22Rv1 (cell line): Measurements from ENCODE around the gene AP1S3.
"Not testable (repeated sequence)": the region's sequence is repeated elsewhere in the genome, so short reads cannot be mapped to it uniquely, and the experiment has no call there.

Experiments
- H3K27ac ChIP-seq: fragments of 450-650 bp; 2 replicates; pipeline ENCODE4 v1.5.1; 2017
- CTCF ChIP-seq: fragments of 450-650 bp; IDR thresholded peaks from 2 replicates; pipeline ENCODE4 v1.5.1; 2017; ENCODE audit warnings: mild to moderate bottlenecking
- ZFX ChIP-seq: fragments of 450-650 bp; IDR thresholded peaks from 2 replicates; pipeline ENCODE4 v1.6.1; 2017; ENCODE audit warnings: antibody characterized with exemption, borderline replicate concordance

AP1S3 gene

GRCh38 chr2:223815884-223816570 lies 21.4 kb downstream of the AP1S3 start:
- no peak for TF ChIP-seq ZFX
- no peak for TF ChIP-seq CTCF
- H3K27ac ChIP-seq, result no peak overlapping the region

- no peak for TF ChIP-seq ZFX
- H3K27ac ChIP-seq, result no peak overlapping the region
These were observed 22.0 kb downstream of the AP1S3 start for GRCh38 chr2:223815186-223815883.

- H3K27ac ChIP-seq, result not testable (repeated sequence)
These were observed 22.6 kb downstream of the AP1S3 start for GRCh38 chr2:223814764-223815163.

- H3K27ac ChIP-seq, result no peak overlapping the region
- TF ChIP-seq ZFX (no peak), CTCF (no peak)
These were observed 24.1 kb downstream of the AP1S3 start for GRCh38 chr2:223813329-223813728.

- no peak for TF ChIP-seq ZFX
- no peak for TF ChIP-seq CTCF
- H3K27ac ChIP-seq, result no peak overlapping the region
These were observed 25.6 kb downstream of the AP1S3 start for GRCh38 chr2:223811757-223812156.

- TF ChIP-seq CTCF (no peak), ZFX (no peak)
- H3K27ac ChIP-seq, result no peak overlapping the region
These were observed 32.4 kb downstream of the AP1S3 start for GRCh38 chr2:223805008-223805407.

- no peak for TF ChIP-seq ZFX
- no peak for TF ChIP-seq CTCF
- no peak overlapping the region for H3K27ac ChIP-seq
These were observed 35.6 kb downstream of the AP1S3 start for GRCh38 chr2:223801736-223802135.

- H3K27ac ChIP-seq, result no peak overlapping the region
- TF ChIP-seq CTCF (no peak), ZFX (no peak)
These were observed 36.5 kb downstream of the AP1S3 start for GRCh38 chr2:223800908-223801307.
